ACHN (cell line): ENCODE data around the gene PTPRG.

Experiments used
- DNase-seq: peaks from one replicate; pipeline ENCODE4 v3.0.0-alpha.2; 2015
- in situ Hi-C: cut with HindIII; loops from 2 replicates; pipeline ENCODE4 v1.10.0; 2017; ENCODE audit warnings: low sequenced_read_pairs, low pct_ligation_motif_present, low pct_unique_long_range_greater_than_20kb

The PTPRG gene

GRCh38 chr3:62233065-62233464 lies 671.7 kb downstream of the PTPRG start:
- in situ Hi-C loops: no loop called here
- no peak for DNase-seq

DNA sequence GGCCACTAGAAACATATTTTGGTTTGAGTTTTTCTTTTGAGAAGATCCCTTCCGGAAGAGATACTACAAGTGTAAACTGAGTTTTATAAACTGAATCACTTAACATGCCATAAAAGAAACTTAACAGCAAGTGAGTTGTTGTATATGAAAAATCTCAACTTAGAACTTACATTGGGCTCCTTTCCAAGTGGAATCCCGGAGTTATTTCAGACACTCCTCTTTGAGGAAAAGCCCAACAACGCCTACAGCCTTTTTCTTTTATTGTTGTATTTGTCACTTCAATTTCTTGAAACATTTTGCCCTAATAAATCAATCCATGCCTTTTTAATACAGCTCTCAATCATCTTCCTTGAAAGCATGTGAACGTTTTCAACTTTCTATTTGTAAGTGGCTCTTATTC lies 674.6 kb downstream of the PTPRG start:
- in situ Hi-C loops: no loop called here
- DNase-seq: no peak

DNA sequence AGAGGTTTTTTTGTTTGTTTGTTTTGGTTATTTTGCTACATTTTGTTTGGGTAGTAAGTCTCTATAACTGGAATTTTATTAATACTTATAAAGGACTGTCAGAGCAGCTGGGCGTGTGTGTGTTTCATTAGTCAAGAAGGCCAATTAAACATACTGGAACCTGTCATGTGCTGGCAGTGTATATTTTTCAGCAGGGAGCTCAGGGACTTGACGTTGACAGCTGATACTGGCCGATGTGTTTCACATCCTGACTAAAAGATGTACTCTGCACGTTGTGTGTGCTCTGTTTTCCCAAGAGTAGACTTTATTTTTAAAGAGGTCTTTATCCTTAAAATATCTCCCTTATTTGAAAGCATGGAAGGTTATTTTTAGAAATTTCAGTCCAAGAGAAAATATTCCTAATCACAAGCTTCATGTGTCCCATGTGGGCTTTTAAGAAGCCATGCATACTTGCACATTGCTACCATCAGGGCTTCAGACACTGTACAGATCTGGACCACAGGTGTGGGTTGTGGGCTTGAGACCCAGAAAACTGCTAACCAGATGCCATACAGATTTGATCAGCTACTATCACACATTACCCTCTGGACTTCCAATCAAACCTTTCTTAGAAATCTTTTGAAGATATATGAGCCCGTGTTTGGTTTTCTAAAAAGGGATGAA lies 676.0 kb downstream of the PTPRG start:
- DNase-seq: no peak
- in situ Hi-C loops: no loop called here

- in situ Hi-C loops: no loop called here
- DNase-seq: no peak
These were observed 676.6 kb downstream of the PTPRG start for GRCh38 chr3:62238003-62238402.

DNA sequence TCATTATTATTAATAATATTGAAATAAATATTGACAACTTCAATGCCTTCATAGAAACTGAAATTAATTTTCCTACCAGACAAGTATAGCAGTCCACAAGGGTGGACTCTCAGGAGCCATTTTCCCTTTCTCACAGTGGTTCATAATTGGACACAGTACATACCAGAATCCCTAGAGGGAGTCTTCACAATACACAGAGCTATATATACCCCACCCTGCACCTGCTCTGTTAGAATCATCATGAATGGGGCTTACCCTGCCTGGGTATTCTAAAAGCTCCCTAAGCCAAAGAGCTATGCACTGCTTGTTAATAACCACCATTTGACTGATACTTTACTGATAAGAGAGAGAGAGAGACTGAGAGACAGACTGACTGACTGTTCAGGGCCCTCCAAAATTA lies 677.1 kb downstream of the PTPRG start:
- DNase-seq: no peak
- in situ Hi-C loops: no loop called here

DNA sequence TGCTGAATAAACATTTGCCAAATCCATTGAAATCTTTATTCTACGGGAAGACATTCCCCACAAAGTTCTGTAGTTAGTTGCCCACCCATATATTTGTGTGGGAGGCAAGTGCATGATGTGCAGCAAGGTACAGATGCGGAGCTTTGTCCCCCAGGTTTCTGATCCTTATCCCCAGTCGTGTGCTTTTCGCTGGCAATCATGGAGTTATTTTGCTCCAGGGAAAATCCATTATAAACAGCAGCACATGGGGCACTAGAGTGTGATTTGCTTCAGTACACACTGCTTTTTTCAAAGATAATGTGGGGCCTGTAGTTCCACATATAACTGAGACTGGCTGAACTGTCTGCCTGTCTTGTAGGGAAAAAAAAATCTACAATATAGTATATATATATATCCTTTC lies 679.9 kb downstream of the PTPRG start:
- in situ Hi-C loops: no loop called here
- DNase-seq: no peak

- no peak for DNase-seq
- in situ Hi-C loops: no loop called here
These were observed 681.6 kb downstream of the PTPRG start for GRCh38 chr3:62242831-62243509.

GRCh38 chr3:62246094-62246493 lies 684.7 kb downstream of the PTPRG start:
- in situ Hi-C loops: no loop called here
- DNase-seq: no peak

- DNase-seq: no peak
- in situ Hi-C loops: no loop called here
These were observed 685.6 kb downstream of the PTPRG start for GRCh38 chr3:62246985-62247384.

DNA sequence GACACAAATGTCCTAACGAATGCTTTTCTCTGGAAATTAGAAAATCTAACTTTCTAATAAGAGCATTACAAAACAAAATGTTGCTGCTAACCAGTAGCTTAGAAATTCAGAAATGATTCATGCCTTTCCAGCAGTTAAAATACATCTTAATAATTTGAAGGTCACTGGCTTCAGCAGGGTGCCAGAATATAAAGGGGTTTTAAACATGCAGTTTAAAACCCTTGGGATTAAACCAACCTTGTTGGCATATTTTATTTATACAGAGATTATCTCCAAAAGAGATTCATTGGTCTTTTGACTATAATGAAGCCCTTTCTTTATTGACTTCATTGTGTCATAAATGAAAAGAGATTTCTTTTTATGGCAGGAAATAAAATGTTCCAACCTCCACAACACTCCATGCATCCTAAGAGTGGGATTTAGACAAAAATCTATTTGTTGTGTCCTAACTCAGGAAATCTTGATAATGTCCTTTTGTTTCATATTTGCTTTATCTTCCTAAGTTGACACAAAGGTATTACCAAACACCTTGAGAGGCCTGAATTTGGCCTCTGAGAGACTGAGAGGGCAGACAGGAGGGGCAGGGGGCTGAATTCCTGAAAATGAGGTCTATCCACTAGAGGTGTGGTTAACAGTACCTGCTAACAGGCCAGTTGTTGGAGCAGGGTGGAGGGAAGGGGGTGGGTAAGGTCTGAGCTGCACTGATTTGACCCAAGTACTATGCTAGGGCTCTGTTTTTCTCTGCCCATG lies 687.5 kb downstream of the PTPRG start:
- in situ Hi-C loops: no loop called here
- no peak for DNase-seq

- DNase-seq: no peak
- in situ Hi-C loops: no loop called here
These were observed 688.1 kb downstream of the PTPRG start for GRCh38 chr3:62249484-62249776.

GRCh38 chr3:62249855-62250543 lies 688.6 kb downstream of the PTPRG start:
- no peak for DNase-seq
- in situ Hi-C loops: no loop called here

DNA sequence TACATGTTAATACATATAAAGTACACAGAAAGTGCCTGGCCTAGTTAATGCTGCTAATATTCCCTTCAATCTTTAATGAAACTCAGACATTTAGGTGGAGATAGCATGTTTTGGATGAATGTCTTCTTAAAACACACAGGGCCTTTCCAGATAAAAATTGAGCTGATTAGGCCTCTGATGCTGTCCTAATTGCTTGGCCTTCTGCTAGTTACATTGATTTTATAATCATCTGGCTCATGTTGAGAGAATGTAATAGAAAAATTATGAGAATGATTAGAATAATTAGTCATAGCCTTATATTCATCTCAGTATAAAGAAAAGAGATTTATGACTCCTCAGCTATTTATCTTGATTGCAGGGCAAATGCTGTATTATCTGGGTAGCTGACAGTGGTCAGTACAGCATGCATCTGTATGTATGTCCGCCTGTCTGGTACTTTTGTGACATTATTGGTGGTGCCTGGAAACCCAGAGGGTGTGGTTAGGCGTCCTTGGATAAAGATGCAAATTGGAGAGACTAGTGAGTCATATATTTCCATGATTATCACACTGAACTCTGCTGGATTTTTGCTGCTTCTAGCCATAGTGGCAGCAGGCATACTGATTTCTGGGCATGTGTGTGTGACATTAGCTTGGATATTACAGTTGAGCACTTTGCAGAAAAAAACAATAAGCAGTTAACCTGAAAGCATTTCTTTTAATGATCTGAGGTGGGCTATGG lies 691.2 kb downstream of the PTPRG start:
- no peak for DNase-seq
- in situ Hi-C loops: no loop called here

GRCh38 chr3:62253971-62254370 lies 692.6 kb downstream of the PTPRG start:
- in situ Hi-C loops: no loop called here
- no peak for DNase-seq

DNA sequence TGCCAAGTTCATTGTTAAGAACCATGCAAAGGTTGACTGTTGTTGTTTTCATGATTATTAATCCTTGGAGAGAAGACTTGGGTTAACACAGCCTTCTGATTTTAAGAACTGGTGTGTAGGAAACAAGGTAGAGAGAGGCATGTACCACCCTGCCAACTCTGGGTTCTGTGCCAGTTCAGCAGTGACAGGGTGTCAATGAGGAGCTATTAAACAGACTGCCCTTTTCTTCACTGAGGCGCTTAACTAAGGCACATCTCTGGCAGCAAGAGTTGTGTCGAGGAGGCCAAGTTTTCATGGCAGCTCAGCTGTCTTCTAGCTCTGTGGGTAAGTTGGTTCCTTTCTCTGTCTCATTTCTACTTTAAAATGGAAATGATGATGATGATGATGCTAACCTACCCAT lies 694.4 kb downstream of the PTPRG start:
- in situ Hi-C loops: no loop called here
- DNase-seq: no peak

DNA sequence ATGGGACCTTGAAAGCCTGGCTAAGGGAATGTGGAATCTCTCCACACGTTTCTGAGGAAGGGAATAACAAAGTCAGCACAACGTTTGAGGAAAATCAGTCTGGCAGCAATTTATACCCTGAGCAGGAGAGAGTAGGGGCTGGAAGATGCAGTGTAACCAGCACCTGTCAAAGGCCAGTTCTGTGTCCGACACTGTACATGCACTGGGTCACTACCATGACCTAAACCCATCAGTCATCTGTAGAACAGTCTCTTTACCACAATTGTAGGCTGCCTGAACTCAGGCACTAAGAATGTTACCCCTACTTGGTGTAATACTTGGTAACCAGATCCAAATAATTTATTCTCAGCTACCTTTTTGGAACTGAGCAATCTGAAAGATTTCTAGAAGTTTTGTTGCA lies 698.6 kb downstream of the PTPRG start:
- no peak for DNase-seq
- in situ Hi-C loops: no loop called here

DNA sequence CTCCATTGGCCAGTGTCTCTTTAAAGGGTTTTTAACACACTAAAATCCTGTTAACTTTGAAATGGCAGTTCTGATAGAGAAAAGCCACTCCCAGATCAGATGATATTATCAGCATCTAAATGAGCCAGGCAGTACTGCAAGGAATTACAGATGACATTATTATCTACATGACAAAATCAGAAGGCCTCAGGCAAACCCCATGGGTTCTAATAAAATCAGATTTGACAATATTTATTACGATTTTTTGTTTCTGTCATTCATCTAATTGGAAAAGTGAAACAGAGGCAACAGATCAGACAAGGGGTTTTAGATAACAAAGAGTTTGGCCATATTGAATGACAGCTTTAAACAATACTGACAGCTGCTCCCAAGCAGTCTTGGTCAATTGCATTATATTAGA lies 699.3 kb downstream of the PTPRG start:
- DNase-seq: no peak
- in situ Hi-C loops: no loop called here

- in situ Hi-C loops: no loop called here
- no peak for DNase-seq
These were observed 699.8 kb downstream of the PTPRG start for GRCh38 chr3:62261121-62261520.

GRCh38 chr3:62261736-62262135 lies 700.4 kb downstream of the PTPRG start:
- in situ Hi-C loops: no loop called here
- DNase-seq: no peak
